ENCODE data around the gene JAK2. TPM values are rescaled to one million over a fixed set of nuclear protein-coding genes. Genes with fewer than 3 reads are reported as not detected.

JAK2 gene
- total and polyA plus RNA-seq, 2 donors (not counting 3 experiments of a cell fraction or from before 2014, with no cell fraction given), result 2.1 to 10.3 TPM

DNA sequence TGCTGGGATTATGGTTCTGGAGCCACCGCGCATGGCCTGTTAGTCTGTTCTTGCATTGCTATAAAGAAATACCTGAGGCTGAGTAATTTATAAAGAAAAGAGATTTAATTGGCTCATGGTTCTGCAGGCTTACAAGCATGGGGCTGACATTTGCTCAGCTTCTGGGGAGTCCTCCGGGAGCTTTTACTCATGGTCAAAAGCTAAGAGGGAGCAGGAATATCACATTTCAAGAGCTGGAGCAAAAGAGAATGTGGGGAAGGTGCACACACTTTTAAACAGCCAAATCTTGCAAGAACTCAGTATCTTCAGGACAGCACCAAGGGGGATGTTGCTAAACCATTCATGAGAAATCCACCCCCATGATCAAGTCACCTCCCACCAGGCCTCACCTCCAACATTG is 12.1 kb downstream of the JAK2 start:
- Histone ChIP-seq H2AFZ (ENCODE audit: low read depth, low read length) (no peak overlapping the region), H3K4me3 (replicated peaks in 1 of 3; ENCODE audit: insufficient read depth in 1 of 3, low read depth in 1 of 3, low read length in 3 of 3) (no peak overlapping the region), H3K4me1 (ENCODE audit: control insufficient read depth, extremely low read depth, insufficient read depth, low read length) (no peaks in the 10 kb centered on the region), H3K27me3 (ENCODE audit: control insufficient read depth in 2 of 2, insufficient read depth in 2 of 2, low read length in 2 of 2) (no peaks in the 10 kb centered on the region), H3K9me1 (replicated peaks; ENCODE audit: control insufficient read depth, extremely low read depth, insufficient read depth, low read length) (no peaks in the 10 kb centered on the region), H3K79me2 (ENCODE audit: control insufficient read depth, insufficient read depth, low read length) (peaks cover 8% of the 10 kb centered on the region), H3K4me2 (ENCODE audit: insufficient read depth, low read length) (no peak overlapping the region), H3K9ac (replicated peaks; ENCODE audit: extremely low read depth, insufficient read depth, low read length) (no peak overlapping the region), H4K20me1 (replicated peaks; ENCODE audit: control insufficient read depth, extremely low read depth, insufficient read depth, low read length) (no peaks in the 10 kb centered on the region), H3K36me3 (ENCODE audit: control insufficient read depth in 2 of 2, extremely low read depth in 1 of 2, insufficient read depth in 2 of 2, low read length in 2 of 2) (peaks cover 0 to 1% of the 10 kb centered on the region in 2 experiments), H3K27ac (ENCODE audit: insufficient read depth, low read depth, low read length) (no peak overlapping the region), H3K9me3 (replicated peaks; ENCODE audit: control insufficient read depth, insufficient read depth, low read length) (no peaks in the 10 kb centered on the region)
- POLR2A ChIA-PET, result no interaction called here
- dilution Hi-C loops (cut with MboI; ENCODE audit: extremely low pct_ligation_motif_present, low sequenced_read_pairs) (no loop called here), intact Hi-C loops (cut with micrococcal nuclease) (no loop called here)
- CTCF ChIA-PET, result interaction anchor here (1.2 to 1.9 kb wide), 2 partner anchors 8 to 234 kb away, joined by 3 to 8 read pairs; no protein-coding TSS in a partner anchor
- BruUV-seq (replicated peaks), result no TSS peak
- TF ChIP-seq FOS (IDR thresholded peaks at IDR 0.05; ENCODE audit: borderline replicate concordance, insufficient read depth, low read length), result no peak
- no peak for TF ChIP-seq POLR2AphosphoS5 (IDR thresholded peaks at IDR 0.05; ENCODE audit: insufficient read depth, low read depth, low read length)
- TF ChIP-seq MYC (IDR thresholded peaks at IDR 0.05; ENCODE audit: low read depth, low read length), result no peak
- TF ChIP-seq POLR2A (IDR thresholded peaks at IDR 0.05; ENCODE audit: low read depth, low read length), result no peak
- TF ChIP-seq EZH2 (IDR thresholded peaks at IDR 0.05; ENCODE audit: borderline replicate concordance, low read depth, low read length, severe bottlenecking), result no peak
- TF ChIP-seq GATA2 (IDR thresholded peaks at IDR 0.05; ENCODE audit: insufficient read depth, insufficient read length, low read depth, low read length), result no peak
- TF ChIP-seq, protein P1, sequence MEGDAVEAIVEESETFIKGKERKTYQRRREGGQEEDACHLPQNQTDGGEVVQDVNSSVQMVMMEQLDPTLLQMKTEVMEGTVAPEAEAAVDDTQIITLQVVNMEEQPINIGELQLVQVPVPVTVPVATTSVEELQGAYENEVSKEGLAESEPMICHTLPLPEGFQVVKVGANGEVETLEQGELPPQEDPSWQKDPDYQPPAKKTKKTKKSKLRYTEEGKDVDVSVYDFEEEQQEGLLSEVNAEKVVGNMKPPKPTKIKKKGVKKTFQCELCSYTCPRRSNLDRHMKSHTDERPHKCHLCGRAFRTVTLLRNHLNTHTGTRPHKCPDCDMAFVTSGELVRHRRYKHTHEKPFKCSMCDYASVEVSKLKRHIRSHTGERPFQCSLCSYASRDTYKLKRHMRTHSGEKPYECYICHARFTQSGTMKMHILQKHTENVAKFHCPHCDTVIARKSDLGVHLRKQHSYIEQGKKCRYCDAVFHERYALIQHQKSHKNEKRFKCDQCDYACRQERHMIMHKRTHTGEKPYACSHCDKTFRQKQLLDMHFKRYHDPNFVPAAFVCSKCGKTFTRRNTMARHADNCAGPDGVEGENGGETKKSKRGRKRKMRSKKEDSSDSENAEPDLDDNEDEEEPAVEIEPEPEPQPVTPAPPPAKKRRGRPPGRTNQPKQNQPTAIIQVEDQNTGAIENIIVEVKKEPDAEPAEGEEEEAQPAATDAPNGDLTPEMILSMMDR (IDR thresholded peaks at IDR 0.05; ENCODE audit: extremely low read depth in 1 of 2, insufficient read depth in 1 of 2, low read depth in 1 of 2, low read length in 2 of 2), result no peak
- TF ChIP-seq JUN (IDR thresholded peaks at IDR 0.05; ENCODE audit: borderline replicate concordance, insufficient read depth, insufficient read length, low read depth), result no peak
- TF ChIP-seq, protein P2, sequence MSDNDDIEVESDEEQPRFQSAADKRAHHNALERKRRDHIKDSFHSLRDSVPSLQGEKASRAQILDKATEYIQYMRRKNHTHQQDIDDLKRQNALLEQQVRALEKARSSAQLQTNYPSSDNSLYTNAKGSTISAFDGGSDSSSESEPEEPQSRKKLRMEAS (IDR thresholded peaks at IDR 0.05; ENCODE audit: insufficient read depth, insufficient read length), result no peak
- DNase-seq (ENCODE audit: low read depth, low spot score) (no peak), FAIRE-seq (no peak)
